ENCODE data around the gene HPRT1.

HPRT1 gene

GRCh38 chrX:134501941-134502340 lies 42.0 kb downstream of the HPRT1 start:
- Histone ChIP-seq H3K27ac (no peak overlapping the region), H3K4me3 (IDR thresholded peaks at IDR 0.05; ENCODE audit: insufficient read depth, low read depth, low read length) (no peak overlapping the region), H2AFZ (ENCODE audit: low read depth) (no peak overlapping the region), H3K4me2 (no peak overlapping the region), H3K79me2 (ENCODE audit: insufficient read depth, low read depth) (no peaks in the 10 kb centered on the region), H3K27me3 (ENCODE audit: insufficient read depth, low read depth) (no peaks in the 10 kb centered on the region), H3K9ac (no peak overlapping the region), H4K20me1 (ENCODE audit: insufficient read depth) (no peaks in the 10 kb centered on the region), H3K4me1 (ENCODE audit: low read depth, poor library complexity, severe bottlenecking) (no peaks in the 10 kb centered on the region), H3K36me3 (ENCODE audit: insufficient read depth) (no peaks in the 10 kb centered on the region; the same call in 1 of the 2 replicates)
- TF ChIP-seq CTCF (conservative IDR thresholded peaks at IDR 0.05; ENCODE audit: low read depth, low read length): no peak

GRCh38 chrX:134502686-134503085 lies 42.7 kb downstream of the HPRT1 start:
- TF ChIP-seq CTCF (conservative IDR thresholded peaks at IDR 0.05; ENCODE audit: low read depth, low read length): no peak
- no peaks in the 10 kb centered on the region for H3K79me2 ChIP-seq (ENCODE audit: insufficient read depth, low read depth)
- no peak overlapping the region for H3K4me2 ChIP-seq

GRCh38 chrX:134512566-134512965 lies 52.6 kb downstream of the HPRT1 start:
- no peaks in the 10 kb centered on the region for H3K4me1 ChIP-seq (ENCODE audit: low read depth, poor library complexity, severe bottlenecking)
- no peaks in the 10 kb centered on the region for H3K79me2 ChIP-seq (ENCODE audit: insufficient read depth, low read depth)
- no peaks in the 10 kb centered on the region for H3K27me3 ChIP-seq (ENCODE audit: insufficient read depth, low read depth)
- no peak overlapping the region for H3K4me2 ChIP-seq
- H3K4me3 ChIP-seq (IDR thresholded peaks at IDR 0.05; ENCODE audit: insufficient read depth, low read depth, low read length): no peak overlapping the region
- no peak overlapping the region for H2AFZ ChIP-seq (ENCODE audit: low read depth)
- no peaks in the 10 kb centered on the region for H4K20me1 ChIP-seq (ENCODE audit: insufficient read depth)
- no peaks in the 10 kb centered on the region for H3K36me3 ChIP-seq (ENCODE audit: insufficient read depth)
- no peak overlapping the region for H3K27ac ChIP-seq
- no peak overlapping the region for H3K9ac ChIP-seq
- TF ChIP-seq CTCF (conservative IDR thresholded peaks at IDR 0.05; ENCODE audit: low read depth, low read length): no peak

More at GRCh38 chrX:134502686-134503085, 42.7 kb downstream of the HPRT1 start:
- Histone ChIP-seq H3K36me3 (ENCODE audit: insufficient read depth) (no peaks in the 10 kb centered on the region; the same call in 1 of the 2 replicates), H3K9ac (no peak overlapping the region), H2AFZ (ENCODE audit: low read depth) (no peak overlapping the region), H3K27me3 (ENCODE audit: insufficient read depth, low read depth) (no peaks in the 10 kb centered on the region), H3K4me1 (ENCODE audit: low read depth, poor library complexity, severe bottlenecking) (no peaks in the 10 kb centered on the region), H3K4me3 (IDR thresholded peaks at IDR 0.05; ENCODE audit: insufficient read depth, low read depth, low read length) (no peak overlapping the region), H3K27ac (no peak overlapping the region), H4K20me1 (ENCODE audit: insufficient read depth) (no peaks in the 10 kb centered on the region)

GRCh38 chrX:134513091-134513490 lies 53.1 kb downstream of the HPRT1 start:
- no peak for TF ChIP-seq CTCF (conservative IDR thresholded peaks at IDR 0.05; ENCODE audit: low read depth, low read length)
- Histone ChIP-seq H2AFZ (ENCODE audit: low read depth) (no peak overlapping the region), H3K36me3 (ENCODE audit: insufficient read depth) (no peaks in the 10 kb centered on the region), H3K27me3 (ENCODE audit: insufficient read depth, low read depth) (no peaks in the 10 kb centered on the region), H3K27ac (no peak overlapping the region), H3K4me1 (ENCODE audit: low read depth, poor library complexity, severe bottlenecking) (no peaks in the 10 kb centered on the region), H4K20me1 (ENCODE audit: insufficient read depth) (no peaks in the 10 kb centered on the region), H3K79me2 (ENCODE audit: insufficient read depth, low read depth) (no peaks in the 10 kb centered on the region), H3K9ac (no peak overlapping the region), H3K4me3 (IDR thresholded peaks at IDR 0.05; ENCODE audit: insufficient read depth, low read depth, low read length) (no peak overlapping the region), H3K4me2 (no peak overlapping the region)

All from KMS-11 (cell line).